LNCAP (cell line): ENCODE data around the gene CDK3.

Experiments
- TF ChIP-seq, protein P1 (sequence below): fragments of 450-650 bp; IDR thresholded peaks from 2 replicates; pipeline ENCODE4 v1.5.1; 2017; ENCODE audit warnings: mild to moderate bottlenecking

CDK3 gene

GRCh38 chr17:76022973-76023899 lies 22.6 kb downstream of the CDK3 start:
- TF ChIP-seq, protein P1, sequence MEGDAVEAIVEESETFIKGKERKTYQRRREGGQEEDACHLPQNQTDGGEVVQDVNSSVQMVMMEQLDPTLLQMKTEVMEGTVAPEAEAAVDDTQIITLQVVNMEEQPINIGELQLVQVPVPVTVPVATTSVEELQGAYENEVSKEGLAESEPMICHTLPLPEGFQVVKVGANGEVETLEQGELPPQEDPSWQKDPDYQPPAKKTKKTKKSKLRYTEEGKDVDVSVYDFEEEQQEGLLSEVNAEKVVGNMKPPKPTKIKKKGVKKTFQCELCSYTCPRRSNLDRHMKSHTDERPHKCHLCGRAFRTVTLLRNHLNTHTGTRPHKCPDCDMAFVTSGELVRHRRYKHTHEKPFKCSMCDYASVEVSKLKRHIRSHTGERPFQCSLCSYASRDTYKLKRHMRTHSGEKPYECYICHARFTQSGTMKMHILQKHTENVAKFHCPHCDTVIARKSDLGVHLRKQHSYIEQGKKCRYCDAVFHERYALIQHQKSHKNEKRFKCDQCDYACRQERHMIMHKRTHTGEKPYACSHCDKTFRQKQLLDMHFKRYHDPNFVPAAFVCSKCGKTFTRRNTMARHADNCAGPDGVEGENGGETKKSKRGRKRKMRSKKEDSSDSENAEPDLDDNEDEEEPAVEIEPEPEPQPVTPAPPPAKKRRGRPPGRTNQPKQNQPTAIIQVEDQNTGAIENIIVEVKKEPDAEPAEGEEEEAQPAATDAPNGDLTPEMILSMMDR = no peak

DNA sequence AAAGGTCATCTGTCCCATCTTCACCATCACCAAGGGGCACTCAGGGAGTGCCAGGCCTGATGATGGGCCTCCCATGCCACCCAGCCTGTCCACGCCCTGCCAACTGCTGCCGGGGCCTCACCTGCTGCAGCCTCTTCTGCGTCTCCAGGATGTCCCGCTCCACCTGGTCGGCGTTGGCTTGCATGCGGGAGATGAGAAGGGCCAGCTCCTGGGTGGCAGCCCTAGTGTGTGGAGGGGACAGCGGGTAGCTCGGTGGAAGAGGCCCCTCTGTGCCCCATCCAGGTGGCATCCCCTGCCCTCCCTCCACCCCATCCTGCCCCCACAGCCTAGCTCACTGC lies 23.2 kb downstream of the CDK3 start:
- TF ChIP-seq, protein P1 = no peak

GRCh38 chr17:76024353-76024752 lies 23.7 kb downstream of the CDK3 start:
- TF ChIP-seq, protein P1 = no peak

GRCh38 chr17:76025294-76025693 lies 24.6 kb downstream of the CDK3 start:
- TF ChIP-seq, protein P1 = no peak

DNA sequence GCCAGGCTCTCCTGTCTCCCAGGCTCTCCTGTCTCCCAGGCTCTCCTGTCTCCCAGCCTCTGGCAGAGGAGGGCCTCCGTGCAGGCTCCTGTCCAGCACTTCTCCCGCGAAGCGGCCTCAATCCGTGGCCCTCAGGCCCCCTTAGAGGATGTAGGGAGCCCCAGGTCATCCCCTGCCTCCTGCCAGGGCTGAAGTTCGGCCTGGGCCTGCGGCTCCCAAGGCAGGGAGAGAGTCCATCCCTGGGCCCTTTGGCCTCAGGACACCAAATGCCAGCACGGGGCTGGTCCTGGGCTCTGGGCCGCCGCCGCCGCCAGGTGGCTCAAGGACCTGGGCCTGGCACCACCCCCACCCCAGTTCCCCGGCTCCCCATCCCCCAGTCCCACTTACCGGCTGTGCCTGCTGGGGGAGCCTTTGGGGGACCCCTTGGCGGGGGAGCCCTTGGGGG lies 26.1 kb downstream of the CDK3 start:
- TF ChIP-seq, protein P1 = no peak

DNA sequence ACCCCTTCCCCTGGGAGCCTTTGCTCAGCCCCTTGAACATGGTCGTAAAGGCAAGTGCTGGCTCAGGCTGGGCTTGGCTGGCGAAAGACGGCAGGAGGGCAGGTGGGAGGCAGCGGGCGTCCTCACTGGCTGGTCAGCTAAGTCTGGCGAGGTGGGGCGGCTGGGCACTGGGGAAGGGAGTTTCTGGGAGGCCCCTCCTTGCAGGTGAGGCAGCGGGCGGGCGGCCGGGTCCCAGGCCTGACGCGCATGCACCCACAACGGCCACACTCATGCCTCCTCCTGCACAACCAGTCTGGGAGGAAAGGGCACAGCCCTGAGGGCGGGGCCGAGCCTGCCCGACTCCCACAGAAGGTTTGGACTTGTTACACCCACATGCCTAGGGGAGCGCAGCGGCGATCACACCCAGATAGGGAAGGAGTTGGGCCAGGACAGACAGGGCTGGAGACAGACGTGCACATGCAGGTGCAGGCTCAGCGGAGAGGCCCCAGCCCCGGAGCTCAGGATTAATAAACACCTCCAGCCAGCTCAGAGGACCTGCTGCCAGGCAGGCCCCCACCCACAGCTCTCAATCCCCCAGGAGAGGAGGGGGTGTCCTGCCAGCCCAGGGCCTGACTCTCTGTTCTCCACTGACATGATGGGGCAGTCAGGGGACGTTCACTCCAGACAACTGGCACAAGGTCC lies 26.6 kb downstream of the CDK3 start, which contains the start of gene EVPL:
Gene EVPL (minus strand): TSS at position 148 of the 681 bp plus-strand sequence. CDS start 108 bp downstream, at position 40.
- TF ChIP-seq, protein P1 = no peak

GRCh38 chr17:76032073-76032779 lies 31.6 kb downstream of the CDK3 start:
- TF ChIP-seq, protein P1 = no peak
